GM19467 (cell line): Measurements from ENCODE around the gene SCAMP4.

Source experiments
- ATAC-seq: cut with Tn5 transposase; IDR thresholded peaks from one replicate; pipeline ENCODE4 v1.9.1; 2021; ENCODE audit warnings: mild to moderate bottlenecking, moderate library complexity; ENCODE audit not compliant: unreplicated experiment

Gene SCAMP4

DNA sequence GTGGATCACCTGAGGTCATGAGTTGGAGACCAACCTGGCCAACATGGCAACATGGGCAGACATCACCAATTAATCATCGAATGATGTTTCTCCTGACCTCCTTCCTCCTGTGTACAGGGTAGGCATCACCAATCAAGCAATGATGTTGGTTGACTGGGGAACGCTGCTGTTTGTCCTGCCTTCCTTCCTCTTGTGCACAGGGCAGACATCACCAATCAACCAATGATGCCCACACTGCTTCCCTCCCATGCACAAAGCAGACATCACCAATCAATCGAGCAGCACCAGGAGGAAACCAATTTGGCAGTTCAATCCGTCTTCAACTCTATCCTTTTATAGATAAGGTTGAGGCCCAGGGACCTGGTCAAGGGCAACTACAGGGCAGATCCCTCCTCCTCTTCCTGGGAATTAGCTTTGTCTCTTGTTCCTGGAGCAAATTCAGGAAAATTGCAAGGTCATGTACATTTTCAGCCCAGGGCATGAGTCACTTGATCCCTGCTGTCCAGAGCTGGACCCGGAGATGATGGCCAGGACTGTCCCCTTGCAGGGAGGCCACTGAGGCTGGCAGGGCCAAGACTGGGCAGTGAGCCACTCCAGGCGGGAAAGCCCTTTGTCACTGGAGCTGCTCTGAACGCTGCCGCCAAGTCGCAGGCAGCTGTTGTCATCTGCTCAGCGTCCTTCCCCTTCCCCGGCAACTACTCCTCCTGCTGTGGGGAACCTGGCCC lies 30.4 kb downstream of the SCAMP4 start:
- no peak for ATAC-seq

DNA sequence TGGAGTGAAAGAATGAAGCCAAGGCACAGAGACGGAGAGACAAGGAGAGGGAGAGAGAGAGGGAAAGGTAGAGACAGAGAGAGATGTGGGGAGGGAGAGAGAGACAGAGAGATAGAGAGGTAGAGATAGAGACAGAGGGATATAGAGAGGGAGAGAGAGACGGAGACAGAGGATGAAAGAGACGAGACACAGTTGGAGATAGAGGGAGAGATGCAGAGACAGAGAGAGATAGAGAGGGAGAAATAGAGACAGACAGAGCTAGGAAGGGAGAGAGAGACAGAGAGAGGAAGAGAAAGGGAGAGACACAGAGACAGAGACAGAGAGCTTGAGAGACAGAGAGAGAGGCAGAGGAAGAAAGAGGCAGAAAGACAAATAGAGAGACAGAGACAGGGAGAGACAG lies 31.2 kb downstream of the SCAMP4 start:
- ATAC-seq, result no peak

DNA sequence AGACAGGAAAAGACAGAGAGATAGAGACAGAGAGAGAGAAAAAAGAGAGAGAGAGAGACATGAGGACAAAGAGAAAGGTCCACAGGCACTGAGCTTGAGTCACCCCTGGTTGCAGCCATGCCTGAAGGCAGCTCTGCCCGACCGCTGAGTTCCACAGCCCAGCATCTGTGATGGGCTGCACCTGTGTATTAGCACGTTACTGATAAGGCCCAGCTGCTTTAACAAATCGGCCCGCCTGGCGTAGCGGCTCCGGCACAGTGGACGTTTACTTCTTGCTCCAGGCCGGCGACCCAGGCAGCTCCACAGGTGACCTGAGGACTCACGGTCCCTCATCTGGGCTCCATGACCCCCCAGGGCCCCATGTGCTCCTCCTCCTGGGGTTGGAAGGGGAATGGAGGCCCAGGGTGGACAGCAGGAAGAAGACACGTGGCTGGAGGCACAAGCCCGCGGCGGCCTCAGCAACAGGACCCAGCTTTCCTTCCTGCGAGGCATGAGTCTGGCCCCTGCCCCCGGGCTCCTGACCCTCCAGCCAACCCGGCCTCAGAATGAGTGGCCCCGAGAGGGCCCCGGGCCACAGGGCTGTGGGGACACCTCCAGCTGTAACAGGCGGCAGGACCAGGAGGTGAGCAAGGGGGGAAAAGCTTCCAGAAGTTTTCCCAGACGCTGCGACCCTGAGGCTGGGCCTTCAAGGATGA lies 31.9 kb downstream of the SCAMP4 start:
- ATAC-seq, result no peak

DNA sequence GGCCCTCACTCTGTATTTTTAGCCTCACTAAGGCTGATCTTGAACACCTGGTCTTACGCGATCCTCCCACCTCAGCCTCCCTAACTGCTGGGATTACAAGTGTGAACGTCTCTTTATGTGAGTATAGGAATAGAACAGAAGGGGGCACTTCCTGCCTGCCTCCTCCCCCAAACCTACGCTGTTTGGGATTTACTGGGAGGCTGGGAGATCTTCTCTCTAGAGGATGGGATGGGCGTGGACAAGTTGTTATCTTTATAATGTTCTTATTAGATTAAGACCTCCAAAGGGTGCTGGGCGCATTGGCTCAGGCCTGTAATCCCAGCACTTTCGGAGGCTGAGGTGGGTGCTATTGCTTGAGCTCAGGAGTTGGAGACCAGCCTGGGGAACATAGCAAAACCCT lies 32.9 kb downstream of the SCAMP4 start:
- no peak for ATAC-seq

DNA sequence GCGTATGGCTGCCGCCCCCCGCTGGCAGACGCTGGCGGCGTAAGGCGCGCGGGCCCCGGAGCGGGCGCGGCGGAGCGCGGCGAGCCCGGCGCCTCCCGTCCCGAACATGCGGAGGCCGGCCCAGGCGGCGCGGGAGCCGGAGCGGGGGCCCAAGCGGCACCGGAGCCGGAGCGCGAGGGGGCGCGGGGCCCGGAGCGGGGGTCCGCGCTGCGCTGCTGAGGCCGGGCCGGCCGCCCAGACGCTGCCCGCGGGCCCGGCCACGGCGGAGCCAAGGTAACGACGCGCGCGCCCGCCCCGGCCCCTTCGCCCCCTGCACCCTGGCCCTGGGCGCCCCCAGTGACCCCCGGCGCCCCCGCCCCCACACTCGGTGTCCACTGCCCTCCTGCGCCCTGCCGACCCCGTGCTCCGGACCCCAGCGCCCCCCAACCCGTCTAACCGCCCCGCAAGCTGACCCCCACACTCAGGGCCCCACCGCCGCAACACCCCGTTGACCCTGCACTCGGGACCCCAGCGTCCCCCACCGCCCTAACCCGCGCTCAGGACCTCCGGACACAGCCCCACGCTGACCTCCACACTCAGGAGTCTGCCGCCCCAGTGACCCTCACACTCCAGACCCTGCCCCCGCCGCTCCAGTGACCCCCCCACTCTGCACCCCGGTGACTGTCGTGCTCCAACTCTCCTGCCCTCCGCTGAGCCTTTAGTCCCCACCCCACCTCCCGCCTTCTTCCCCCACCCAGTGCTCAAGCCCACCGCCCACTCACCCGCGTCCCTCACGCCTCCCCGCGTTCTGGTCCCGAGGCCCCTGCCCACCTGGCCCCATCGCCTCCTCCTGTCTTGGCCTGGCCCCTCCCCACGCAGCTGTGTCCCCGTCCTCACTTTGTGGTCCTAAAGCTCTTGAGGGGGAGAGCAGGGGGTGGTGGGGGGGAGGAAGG lies 36.2 kb downstream of the SCAMP4 start, which contains the start of gene CSNK1G2:
Gene CSNK1G2 (plus strand): TSS at position 27 of the 932 bp plus-strand sequence. CDS start 28,601 bp downstream, outside the sequence.
- ATAC-seq, result peak; percentile 45

DNA sequence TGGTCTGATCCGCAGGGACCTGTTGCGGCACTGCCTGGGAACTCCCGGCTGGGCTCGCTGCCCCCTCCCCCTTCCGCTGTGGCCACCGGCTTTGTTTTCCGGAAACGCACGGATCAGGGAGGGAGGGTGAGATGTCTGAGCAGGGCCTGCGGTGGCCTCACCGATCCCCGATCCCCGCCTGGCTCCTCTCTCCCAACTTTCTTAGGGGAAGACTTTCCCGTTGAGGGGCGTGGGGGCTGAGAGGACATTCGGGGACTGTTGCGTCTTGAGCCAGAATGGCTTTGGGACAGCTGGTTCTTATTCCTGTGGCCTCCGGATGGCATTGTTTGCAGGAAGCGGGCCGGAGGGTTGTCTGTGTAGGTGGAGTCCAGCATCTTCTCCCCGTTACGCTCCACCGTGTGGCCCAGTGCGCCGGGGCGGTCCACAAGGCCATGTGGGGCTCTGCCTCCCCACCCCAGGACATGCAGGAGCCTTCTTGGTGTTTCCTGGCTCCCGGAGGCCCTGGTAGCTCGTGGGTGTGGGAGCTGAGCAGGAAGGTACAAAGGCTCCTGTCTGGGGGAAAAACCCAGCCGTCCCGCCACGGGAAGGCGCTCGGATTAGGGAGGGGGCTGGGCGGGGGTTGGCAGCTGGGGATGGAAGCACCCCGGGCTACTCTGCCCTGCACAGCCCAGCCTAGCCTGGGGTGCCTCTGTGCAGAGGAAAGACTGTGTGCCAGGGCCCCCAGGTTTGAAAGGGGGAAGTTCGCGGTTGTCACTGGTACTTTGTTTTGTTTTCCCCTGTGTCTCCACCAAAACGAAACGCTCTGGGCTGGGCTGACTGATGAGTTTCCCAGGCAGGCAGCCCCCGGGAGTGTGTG lies 37.1 kb downstream of the SCAMP4 start:
- no peak for ATAC-seq

DNA sequence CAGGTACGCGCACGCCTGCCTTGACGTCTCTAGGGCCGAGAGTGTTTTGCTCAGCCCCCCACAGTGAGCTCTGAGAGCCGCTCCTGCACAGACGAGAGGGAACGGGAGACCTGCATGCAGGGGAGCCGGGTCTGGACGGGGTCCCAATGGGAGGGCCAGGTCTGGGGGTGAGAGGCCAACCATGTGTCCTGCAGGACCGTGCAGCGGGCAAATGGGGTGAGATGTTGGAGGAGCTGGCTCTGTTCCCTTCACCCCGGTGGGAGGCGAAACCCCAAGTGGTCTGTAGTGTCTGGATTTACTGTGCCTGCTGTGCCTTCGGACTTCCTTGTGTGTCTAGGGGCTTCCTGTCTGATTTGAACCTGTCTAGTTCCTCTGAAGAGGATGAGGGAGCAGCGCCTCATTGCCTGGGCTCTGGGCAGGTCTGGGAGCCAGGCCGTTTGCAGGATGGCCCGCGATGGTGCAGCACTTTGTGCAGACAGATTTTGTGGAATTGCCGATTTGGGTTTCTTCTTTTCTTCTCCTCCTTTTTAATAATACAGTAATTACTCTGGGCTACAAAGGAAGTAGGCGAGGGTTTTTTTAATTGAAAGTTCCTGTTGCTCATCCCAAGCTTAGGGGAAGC lies 37.8 kb downstream of the SCAMP4 start:
- ATAC-seq, result no peak

DNA sequence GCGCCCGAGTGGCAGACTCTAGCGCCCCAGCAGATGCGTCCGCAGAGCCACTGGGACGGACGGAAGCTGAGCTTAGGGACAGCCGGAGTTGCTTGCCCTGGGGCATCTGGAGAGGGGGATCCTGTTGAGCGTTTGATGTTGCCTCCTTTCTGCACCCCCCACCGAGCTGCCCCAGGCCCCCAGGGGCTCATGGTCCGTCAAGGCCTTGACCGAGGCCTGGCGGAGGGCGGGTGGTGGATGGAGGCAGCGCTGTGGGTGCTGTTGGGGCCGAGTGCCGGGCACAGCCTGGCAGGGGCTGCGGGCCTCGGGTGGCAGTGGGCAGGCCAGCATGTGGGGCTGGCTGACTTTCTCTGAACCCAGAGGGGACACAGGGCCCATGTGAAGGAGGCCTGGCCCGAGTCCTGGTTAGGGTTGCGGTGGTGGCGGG lies 38.5 kb downstream of the SCAMP4 start:
- ATAC-seq, result no peak

DNA sequence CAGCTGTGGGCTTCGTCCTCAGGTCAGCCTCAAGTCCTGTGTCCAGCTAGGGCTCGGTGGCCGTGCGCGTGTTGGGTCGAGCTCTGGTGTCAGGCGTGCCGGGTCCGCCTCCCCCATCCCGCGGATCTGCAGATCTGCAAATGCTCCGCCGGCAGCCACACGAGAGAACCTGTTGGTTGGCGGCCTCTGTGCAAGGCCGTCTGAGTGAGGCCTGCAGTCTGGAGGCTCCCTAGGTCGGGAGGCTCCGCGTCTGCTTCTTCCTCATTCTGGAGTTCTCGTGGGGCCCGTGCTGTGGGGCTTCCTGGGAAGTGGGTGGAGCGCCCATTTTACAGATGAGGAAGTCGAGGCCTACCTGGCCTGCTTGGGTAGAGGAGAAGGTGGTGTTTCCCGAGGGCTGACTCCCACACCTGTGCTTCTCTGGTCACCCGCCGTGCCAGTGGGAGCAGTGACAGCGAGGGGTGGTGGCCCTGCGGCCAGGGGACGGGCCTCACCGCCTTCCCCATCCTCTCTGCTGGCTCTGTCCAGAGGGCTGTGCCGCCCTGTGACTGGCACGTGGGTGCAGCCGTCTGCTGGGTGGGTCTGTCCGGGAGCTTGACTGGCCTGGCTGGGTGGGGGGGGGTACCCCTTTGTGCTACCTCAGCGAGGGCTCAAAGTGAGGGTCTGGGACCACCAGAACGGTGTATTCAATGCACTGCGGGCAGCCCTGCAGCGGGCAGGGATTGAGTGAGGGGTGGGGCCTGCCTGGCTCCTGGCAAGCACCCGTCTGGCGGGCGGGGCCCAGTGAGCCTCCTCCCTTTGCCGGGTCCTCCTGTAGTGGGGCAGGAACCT lies 39.1 kb downstream of the SCAMP4 start:
- ATAC-seq, result no peak

DNA sequence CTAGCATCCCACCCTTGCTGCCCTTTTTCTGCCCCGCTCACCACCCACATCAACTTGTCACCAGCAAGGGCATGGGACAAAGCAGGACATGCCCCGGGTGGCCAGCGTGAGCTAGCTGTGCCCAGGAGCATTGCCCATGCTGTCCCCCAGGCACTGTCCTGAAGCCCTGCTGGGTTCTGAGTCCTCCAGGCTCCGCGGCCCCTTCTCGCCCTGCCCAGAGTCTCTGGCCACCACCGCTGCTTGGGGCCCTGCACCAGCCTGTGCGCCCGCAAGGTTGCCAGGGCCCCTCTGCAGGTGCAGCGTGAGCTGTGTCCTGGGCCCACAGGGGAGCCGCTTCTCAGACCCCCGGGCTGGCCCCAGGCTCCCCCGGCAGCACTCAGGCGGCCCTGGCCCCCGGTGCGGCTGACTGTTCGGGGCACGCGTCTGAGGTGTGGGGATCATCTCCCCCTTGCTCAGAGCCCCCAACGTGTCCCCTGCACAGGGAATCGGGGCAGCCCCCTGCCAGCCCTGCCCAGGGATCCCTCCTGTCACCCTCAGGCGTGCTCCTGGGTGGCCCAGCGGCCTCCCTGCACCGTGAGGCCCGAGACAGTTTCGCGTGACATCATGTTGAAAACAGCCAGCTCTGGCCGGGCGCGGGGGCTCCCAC lies 39.8 kb downstream of the SCAMP4 start:
- ATAC-seq, result no peak

DNA sequence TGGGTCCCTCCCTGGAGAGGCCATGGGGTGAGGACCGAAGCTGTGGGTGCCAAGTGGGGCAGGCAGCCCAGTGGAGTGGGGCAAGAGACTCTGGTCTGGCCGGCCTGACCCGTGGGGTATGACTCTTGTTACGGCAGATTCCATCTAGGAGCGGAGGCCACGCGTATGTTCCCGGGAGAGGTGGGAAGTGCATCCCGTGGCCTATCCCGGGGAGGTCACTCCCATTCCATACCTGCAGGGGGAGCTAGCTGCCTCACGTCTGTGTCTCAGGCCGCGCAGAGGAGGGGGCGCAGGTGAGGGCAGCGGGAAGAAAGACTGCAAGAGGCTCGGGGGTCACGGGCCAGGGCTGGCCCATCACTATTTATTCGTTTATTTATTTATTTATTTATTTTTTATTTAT lies 40.7 kb downstream of the SCAMP4 start:
- no peak for ATAC-seq

DNA sequence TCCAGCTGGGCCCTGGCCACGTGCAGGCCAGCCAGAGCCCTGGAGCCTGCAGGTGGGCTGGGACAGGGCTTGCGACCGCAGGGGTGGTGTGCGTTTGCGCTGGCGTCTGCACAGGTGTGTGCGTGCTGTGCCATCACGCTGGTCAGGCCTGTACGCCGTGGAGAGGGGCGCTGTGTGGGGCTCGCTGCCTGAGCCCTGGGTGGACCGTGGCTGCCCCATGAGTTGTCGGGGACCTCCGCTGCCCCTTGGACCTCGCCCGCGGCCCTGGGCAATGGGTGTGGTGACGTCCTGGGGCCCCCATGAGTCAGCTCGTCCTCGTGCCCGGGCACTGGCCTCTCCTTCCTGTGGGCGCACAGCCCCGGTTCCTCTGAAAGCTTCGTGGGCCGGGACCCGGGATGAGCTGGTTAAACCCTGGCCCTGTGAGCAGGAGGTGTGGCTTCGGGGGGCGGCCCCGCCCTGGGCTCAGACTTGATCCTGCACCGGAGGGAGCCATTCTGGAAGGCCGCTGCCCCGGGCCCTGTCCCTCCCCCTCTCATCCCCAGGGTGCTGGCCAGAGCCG lies 42.5 kb downstream of the SCAMP4 start:
- no peak for ATAC-seq

DNA sequence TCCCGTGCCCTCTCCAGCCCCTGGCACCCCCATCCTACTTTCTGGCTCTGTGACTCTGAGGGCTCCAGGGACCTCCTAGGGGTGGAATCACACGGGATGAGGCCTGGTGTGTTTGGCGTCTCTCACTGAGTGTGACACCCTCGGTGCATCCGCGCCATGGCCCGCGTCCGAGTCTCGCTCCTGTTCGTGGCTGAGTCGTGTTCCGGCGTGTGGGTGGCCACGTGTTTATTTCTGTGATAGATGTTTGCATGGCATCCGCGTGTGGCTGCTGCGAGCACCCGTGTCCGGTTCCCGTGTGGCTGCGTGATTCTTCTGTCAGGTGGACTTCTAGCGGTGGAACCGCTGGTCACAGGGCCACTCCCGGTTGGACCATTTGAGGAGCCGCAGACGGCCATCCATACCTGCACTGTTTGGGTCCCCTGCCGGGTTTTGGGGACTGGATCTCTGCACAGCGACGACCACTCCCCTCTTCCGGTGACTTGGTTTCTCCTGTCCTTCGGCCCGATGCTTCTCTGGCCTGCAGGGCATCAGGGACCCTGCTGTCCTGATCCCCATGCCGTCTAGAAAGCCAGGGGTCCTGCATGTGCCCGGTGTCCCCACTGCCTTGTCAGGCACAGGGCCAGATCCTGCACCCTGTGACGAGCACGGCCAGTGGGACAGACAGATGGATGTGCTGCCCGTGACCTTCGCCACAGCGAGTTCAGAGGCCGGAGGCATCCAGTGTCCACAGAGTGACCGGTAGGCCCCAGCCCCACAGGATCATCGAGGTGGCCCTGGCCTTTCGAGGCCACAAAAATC lies 44.3 kb downstream of the SCAMP4 start:
- ATAC-seq, result no peak

DNA sequence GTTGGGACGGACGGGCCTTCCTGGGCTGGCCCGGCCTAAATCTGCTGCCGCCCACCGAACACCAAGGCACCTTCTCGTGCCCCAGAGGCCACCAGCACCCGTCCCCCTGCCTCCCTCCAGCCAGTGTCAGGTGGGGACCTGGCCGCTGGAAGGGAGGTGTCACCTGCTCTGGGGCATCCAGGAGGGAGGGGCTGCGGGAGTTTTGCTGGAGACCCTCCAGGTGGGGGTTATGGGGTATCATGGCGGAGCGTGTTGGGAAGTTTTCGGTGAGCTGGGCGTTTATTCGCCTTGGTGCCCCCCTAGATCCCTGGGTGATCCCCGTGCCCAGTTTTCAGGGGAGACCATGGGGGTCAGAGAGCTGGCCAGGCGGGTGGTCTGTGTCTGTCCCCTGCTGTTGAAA lies 45.4 kb downstream of the SCAMP4 start:
- no peak for ATAC-seq

DNA sequence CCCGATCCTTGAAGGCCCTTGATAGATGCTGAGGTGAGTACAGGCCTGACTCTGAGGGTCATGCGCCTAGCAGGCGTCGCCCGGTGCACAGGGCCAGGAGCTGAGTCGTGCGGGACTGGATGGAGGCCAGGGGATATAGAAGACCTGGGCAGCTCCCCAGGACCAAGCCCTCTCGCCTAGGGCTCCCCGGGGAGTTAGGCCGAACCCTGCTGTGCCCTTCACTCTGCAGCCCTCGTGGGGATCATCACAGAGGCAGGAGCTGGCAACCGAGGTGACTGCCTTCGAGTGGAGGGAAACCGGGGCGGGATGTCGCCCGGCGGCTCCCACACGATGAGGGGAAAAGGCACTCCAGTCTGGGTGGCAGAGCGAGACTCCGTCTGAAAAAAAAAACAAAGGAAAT lies 47.4 kb downstream of the SCAMP4 start:
- ATAC-seq, result no peak

DNA sequence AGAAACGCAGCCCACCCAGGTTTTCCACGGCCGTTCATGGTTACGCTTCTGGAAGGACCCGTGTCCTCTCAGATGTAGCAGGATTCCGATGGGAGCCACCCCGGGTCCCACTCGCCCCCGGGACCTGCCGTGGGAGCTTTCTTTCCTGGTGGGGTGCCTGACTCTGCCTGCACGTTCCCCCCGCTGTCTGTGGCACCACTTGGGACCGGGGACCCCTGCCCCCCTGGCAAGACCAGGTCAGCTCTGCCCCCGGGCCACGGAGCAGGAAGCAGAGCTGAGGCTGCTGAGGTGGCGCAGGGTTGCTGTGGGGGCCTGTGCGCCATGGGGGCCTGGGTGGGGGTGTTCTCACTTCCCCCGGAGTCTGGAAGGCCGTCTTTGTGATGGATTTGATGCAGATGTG lies 47.8 kb downstream of the SCAMP4 start:
- no peak for ATAC-seq

DNA sequence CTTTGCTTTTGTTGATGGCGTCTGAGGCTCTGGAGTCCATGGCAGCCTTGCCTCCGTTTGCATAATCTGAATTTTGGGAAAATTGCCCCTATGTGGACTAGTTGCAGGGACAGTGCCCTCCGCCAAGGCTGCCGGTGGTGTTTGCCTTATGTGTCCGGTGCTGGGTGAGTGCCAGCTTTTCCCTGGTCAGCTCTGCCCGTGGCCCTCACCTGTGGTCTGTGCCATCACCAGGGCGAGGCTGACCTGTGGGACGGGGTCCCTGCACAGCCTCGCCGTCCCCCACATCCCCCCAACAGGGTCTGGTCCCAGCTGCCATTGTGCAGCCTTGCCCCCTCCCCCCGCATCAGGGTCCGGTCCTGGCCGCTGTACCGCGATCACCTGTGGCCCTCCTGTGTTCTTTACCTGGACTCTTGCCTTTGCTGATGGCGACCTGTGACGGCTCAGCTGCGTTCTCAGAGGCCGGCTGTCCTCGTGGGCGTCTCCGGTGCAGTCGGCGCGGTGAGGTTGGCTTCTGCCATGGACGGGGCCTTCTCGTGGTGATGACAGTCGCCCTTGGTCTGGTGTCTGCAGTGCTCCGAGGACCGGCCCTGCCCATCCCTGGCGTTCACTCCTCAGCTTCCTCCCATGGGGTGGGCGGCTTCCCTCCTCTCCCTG lies 48.4 kb downstream of the SCAMP4 start:
- no peak for ATAC-seq
